ENCODE data around the gene LRR1.

- no peak for TF ChIP-seq POLR2A (IDR thresholded peaks at IDR 0.05)
- TF ChIP-seq, protein P1, sequence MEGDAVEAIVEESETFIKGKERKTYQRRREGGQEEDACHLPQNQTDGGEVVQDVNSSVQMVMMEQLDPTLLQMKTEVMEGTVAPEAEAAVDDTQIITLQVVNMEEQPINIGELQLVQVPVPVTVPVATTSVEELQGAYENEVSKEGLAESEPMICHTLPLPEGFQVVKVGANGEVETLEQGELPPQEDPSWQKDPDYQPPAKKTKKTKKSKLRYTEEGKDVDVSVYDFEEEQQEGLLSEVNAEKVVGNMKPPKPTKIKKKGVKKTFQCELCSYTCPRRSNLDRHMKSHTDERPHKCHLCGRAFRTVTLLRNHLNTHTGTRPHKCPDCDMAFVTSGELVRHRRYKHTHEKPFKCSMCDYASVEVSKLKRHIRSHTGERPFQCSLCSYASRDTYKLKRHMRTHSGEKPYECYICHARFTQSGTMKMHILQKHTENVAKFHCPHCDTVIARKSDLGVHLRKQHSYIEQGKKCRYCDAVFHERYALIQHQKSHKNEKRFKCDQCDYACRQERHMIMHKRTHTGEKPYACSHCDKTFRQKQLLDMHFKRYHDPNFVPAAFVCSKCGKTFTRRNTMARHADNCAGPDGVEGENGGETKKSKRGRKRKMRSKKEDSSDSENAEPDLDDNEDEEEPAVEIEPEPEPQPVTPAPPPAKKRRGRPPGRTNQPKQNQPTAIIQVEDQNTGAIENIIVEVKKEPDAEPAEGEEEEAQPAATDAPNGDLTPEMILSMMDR (IDR thresholded peaks at IDR 0.05) = no peak
- no peak for TF ChIP-seq POLR2AphosphoS5 (IDR thresholded peaks at IDR 0.05)
- TF ChIP-seq EP300 (IDR thresholded peaks at IDR 0.05) = no peak
Observed at GRCh38 chr14:49641697-49642129, 43.0 kb downstream of the LRR1 start.

Data from suprapubic skin (tissue), 4 donors.